Left lobe of liver (tissue), 2 donors: ENCODE data around the gene MAMSTR. TPM values are rescaled to one million over a fixed set of nuclear protein-coding genes. Genes with fewer than 3 reads are reported as not detected.
"Not testable (repeated sequence)": the region's sequence is repeated elsewhere in the genome, so short reads cannot be mapped to it uniquely, and the experiment has no call there.

Experiments
- ATAC-seq: fragments of 200-7000 bp; cut with Tn5 transposase; one replicate; pipeline ENCODE4 v1.9.1; 2020; ENCODE audit warnings: mild to moderate bottlenecking, moderate library complexity
- DNase-seq: peaks from one replicate; pipeline ENCODE4 v3.0.0-alpha.2; 2020; ENCODE audit warnings: low spot score
- total RNA-seq: library from RNA; stranded (reverse); gene quantifications from one replicate; pipeline ENCODE4 v1.2.1, GENCODE V29; 2021
- donor health status: DM: no; HTN: no; CAD: no; lungs with moderate emphysema.
- donor health status: DM: no; HTN: yes; CAD: no.

MAMSTR gene
- total RNA-seq, 1 donor from 2014 or later = 0.23 TPM

GRCh38 chr19:48722196-48722708 is 2.7 kb upstream of the MAMSTR start:
- ATAC-seq = no peak
- no peak for DNase-seq

- peak; percentile 90 for ATAC-seq
- peak; percentile 96 for DNase-seq
Observed at GRCh38 chr19:48720613-48721296, 1.2 kb upstream of the MAMSTR start.

DNA sequence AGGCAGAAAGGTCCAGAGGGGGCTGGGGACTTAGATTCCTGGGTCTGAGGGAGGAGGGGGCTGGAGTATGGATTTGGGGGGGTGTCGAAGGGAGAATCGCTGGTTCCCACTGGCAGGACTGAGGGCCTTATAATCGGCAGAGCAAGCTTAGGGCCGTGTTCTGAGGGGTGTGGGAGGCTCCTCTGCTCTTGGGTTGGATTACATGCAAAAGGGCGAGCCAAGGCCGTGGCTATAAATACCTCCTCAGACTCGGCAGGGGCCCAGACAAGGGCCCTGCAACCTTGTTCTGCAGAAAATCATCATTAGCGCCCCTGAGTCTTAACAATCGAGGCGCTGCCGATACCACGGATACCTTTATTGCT is 707 bp upstream of the MAMSTR start:
- ATAC-seq = no peak
- no peak for DNase-seq

DNA sequence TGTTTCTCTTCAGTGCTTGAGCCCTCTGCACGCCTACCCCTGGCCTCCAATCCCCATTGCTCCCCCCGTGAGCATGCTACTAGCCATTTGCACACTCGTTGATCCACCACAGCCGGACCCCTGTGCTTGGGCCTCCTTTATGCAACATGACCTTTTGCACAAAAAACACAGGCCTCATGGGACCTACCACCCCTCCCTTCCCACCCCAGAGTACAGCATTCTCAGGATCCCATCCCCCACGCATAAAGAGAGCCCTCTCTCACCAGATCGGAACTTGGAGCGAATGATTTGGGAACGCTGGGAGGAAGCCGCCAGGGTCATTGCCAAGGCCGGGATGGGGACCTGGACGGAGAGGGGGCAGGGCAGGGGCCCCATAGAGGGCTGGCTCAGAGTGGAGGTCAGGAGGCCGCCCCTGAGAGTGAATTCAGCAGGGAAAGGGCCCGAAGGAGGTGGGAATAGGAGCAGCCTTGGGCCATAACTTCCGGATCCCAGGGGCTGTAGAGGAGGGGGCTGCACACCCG is 754 bp downstream of the MAMSTR start:
- no peak for DNase-seq
- ATAC-seq = no peak

- ATAC-seq = not testable (repeated sequence)
Observed at GRCh38 chr19:48718106-48718505, 1.4 kb downstream of the MAMSTR start.

DNA sequence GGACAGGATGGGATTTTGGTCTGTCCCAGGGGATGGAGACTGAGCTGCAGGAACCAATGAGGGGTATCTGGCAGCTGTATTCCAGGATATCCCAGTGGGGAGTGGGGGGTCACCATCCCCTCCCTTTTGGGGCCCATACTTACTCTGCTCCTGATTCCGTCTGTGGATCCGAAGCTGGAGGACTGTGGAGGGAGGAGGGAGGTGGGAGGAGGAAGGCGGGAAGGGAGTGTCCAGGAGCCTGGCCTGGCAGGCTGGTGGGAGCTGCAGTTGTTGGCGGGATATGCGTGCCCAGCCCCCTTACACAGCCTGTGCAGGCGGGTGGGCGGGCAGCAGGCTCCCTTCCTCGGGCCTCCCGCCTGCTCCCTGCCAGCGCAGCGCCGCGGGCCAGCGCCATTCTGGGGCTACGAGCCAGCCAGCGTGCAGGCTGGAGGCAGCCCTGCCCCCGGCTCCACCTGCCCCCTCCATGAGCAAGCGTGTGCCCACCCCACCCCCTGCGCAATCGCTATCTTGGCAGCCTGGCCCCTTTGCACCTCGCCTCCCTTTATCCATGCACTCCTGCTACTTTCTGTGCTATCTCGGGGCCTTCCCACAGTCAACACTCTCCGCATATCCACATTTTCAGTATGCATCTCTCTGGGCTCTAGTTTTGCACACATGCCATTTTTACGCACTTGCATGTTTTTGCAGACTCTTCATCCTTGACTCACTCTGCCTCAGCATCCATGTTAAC is 2.8 kb downstream of the MAMSTR start:
- DNase-seq (no peak), ATAC-seq (no peak)

More at GRCh38 chr19:48718106-48718505, 1.4 kb downstream of the MAMSTR start:
- not testable (repeated sequence) for DNase-seq

DNA sequence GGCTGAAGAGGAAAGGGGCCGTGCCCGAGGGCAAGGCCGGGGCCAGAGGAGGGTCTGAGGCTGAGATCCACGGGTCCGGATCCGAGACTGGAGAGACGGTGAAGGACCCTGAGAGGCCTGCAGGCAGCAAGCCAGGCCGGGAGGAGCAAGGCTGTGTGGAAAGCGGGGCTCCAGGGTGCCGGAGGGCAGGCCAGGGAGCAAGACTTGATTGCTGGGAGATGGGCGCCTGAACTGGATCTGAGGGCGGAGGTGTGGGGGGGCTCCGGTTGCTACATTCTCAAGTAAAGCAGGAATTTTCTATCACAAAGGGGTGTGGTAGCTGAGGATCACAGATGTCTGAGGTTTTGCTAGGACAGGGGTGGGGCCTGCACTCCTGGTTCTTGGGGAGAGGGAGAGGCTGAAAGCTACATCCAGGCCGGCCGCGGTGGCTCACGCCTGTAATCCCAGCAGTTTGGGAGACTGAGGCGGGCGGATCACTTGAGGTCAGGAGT is 3.8 kb downstream of the MAMSTR start:
- peak; percentile 57 for DNase-seq
- no peak for ATAC-seq

GRCh38 chr19:48714759-48715675 is 4.5 kb downstream of the MAMSTR start:
- DNase-seq (no peak), ATAC-seq (no peak)

DNA sequence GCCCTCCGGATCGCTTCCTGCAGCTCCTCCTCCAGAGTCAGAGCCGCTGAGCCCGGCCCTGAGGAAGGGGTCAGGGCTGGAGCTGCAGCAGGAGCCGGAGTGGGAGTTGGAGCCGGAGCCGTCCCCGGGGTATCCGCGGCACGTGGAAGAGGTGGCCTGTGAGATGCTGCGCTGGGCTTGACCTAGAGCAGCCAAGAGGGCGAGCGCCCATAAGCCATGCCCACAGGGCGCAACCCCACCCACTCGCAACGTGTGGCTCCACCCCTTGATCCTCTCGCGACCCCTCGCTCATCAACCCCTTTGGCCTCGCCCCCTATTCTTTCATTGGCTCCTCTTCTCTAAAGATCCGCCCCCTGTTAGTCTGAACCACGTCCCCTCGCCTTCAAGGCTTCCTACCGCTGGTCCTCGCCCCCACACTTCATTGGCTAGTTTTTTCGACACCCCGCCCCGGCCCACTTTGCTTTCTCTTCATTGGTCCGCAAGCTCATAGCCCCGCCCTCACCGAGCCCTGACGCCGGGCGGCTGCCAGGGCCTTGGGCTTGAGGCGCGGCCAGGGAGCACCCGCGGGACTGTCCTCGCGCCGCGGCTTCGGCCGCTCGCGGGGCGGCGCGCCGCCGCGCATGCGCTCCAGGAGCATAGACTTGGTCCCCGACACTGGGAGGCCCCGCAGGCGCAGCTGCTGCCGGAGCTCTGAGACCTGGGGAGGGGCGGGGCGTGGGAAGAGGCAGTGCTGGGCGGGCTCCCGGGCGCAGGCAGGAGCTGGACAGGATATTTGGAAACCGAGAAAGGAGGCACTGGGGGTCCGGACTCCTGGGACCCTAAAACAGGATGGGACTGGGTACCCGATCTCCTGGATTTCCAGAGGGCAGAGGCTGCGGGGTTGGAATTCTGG is 5.4 kb downstream of the MAMSTR start:
- DNase-seq (peak; percentile 99), ATAC-seq (peak; percentile 91)

- DNase-seq = no peak
- ATAC-seq = no peak
Observed at GRCh38 chr19:48713041-48713863, 6.3 kb downstream of the MAMSTR start.

DNA sequence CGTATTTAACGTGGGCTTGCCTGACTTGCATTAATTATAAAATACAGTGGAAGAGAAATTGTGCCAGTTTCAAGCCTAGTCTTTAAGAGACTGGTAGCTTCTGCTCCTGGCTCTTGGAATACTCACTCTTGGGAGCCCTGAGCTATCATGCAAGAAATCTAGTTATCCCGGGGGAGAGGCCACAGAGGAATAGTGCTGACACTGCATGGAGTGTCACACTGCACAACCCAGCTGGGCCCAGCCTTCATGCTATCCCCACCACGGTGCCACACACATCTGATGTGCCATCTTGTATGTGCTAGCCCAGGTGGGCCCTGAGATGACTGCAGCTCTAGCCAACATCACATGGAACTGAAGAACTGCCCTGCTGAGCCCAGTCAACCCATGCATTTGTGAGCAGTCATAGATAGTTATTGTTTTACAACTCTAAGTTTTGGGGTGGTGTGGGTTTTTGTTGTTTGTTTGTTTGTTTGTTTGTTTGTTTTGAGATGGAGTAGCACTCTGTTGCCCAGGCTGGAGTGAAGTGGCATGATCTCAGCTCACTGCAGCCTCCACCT is 8.3 kb downstream of the MAMSTR start:
- no peak for ATAC-seq
- no peak for DNase-seq

DNA sequence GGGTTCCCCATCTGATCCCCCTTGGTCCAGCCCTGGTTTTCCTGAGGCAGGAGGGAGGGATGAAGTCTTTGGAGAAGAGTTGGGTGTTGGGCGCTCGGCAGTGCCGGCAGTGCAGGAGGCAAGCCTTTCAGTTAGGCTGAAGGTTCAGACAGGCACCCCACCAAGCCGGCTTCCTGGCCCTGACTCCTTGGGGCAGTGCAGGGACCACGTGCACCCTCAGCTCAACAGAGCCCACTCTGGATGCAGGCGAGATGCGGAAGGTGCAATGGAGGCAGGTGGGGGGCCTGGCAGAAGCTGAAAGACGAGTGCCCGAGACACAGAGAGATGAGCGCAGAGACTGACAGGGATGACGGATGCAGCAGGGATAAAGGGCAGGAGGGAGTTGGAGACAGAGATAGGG is 11.1 kb downstream of the MAMSTR start:
- DNase-seq (no peak), ATAC-seq (no peak)

DNA sequence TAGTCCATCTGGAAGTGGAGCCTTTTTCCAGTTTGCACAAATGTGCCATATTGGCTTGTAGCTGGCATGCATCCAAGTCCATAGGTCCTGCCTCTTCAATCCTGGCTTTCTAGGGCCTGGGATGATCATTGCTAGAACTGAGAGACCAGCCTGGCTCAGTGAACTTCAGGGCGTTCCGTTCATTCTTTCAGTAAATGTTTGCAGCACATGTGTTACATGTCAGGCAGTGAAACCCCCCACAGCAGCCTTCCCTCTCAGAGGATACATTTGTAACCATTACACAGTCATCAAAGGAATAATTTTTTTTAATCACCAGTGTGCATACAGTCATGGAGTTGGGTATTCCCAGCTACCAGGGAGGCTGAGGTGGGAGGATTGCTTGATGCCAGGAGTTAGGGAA is 14.1 kb downstream of the MAMSTR start:
- ATAC-seq (no peak), DNase-seq (no peak)

- DNase-seq (no peak), ATAC-seq (no peak)
Observed at GRCh38 chr19:48703316-48703715, 16.2 kb downstream of the MAMSTR start.

DNA sequence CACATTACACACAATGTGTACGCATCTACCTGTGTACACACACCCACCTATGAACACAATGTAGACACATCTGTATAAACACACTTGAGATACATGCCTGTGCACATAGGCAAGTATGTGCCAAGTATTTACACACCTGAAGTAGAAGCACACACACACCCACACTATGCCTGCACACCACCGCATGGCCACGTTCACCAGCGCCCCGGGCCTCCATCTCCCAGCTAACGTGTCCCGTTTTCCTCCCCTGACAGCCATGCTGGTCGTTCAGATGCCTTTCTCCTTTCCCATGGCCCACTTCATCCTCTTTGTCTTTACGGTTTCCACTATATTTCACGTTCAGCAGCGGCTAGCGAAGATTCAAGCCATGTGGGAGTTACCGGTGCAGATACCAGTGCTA is 16.8 kb downstream of the MAMSTR start:
- no peak for ATAC-seq

DNA sequence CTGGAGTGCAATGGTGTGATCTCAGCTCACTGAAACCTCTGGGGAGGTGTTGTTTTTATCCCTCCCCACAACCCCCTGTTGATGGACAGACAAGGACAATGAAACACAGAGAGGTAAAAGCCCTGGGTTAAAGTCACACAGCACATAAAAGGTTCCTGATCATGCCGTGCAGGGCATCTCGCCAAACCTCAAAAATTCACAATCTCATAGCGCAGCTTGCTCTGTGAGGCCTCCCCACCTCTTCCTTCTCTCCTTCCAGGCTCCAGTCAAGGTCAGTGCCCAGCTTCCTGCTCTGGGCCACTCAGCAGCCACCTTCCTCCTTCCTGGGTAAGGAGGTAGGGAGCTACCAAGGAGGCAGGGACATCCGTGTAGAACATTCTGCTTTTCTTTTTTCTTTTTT is 21.5 kb downstream of the MAMSTR start:
- DNase-seq (no peak), ATAC-seq (peak; percentile 36)

More for the DNA sequence above, 16.8 kb downstream of the MAMSTR start:
- DNase-seq = no peak

DNA sequence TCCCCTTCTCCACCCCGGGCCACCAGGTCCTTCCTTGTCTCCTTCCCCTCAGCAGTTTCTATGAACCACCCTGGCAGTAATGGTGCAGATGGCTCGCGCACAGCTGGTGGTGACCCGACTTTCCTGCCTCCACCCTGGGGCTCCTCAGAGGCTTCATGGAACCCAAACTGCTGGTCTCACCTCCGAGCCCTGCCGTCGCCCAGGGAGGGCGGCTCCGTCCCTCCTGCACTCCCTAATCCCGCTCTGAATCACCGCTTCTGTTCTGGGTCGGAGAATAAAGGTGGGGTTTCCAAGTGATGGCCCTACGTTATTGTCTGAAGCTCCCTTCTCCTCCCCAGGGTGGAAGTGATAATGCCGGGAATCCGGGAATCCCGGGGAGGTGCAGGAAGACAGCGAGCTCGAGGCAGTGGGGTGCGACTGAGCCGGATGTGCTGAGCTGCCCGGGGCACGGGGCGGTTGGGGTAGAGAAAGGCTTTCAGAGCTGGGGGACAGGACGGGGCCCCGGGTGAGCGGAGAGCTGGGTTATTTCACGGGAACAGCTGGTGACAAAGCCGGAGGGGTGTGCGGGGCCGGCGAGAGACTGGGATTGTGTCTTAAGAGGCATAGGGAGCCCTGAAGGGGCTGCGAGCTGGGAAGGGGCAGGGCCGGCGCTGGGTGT is 23.0 kb downstream of the MAMSTR start:
- ATAC-seq (peak; percentile 35), DNase-seq (no peak)

- DNase-seq = no peak
- ATAC-seq = peak; percentile 59
Observed at GRCh38 chr19:48695743-48696352, 23.7 kb downstream of the MAMSTR start, which contains the start of gene FUT2. Gene FUT2 (plus strand): TSS chr19:48695971. CDS start chr19:48702957, 6,986 bp downstream.
